Measurements from ENCODE around the gene ATOSB.

DNA sequence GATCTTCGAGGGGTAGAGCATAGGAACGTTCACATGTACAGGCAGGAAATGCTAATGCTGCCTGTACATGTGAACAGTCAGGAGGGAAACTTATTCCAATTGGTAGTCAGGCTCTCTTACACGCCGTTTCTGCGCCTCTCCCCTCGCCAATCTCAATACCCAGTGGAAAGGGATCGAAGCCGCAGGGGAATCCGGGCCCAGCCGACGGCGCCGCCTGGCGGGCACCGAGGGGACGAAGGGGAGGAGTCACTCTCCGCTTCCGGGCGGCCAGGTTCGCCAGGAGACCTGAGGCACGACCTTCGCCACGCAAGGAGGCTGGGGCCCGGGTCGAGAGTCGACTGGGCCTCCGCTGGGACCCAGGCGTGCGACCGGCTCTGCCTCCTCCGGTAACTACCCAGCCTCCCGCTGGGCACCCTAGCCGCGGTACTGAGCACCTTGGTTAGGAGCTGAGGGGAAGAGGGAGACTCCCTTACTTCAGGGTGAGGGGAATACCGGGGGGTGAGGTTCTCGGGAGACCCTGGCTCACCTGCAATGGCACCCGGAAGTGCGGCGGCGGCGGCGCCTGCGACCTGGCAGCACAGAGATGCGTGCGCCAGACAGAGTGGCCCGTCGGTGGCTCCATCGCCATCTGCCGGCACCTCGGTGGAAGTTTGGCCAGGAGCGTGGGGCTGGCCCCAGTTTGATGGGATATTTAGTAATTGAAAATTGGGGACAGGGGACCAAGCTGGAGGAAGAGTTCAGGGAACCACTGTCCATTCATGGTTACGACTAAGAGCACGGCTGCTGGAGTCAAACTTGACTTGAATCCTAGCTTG lies 19.4 kb downstream of the ATOSB start, which contains the start of gene PIGO:
- TF ChIP-seq CTCF (IDR thresholded peaks at IDR 0.05 in 8 of 11, conservative IDR thresholded peaks at IDR 0.05 in 3 of 11) (peak; percentile 76 to 92 (median 83)), POLR2A (IDR thresholded peaks at IDR 0.05) (peak in 1 of 3 donors; percentile 58), POLR2AphosphoS5 (IDR thresholded peaks at IDR 0.05) (peak; percentile 88 to 93 (median 90))
